ENCODE data around the gene SCARF1.

DNA sequence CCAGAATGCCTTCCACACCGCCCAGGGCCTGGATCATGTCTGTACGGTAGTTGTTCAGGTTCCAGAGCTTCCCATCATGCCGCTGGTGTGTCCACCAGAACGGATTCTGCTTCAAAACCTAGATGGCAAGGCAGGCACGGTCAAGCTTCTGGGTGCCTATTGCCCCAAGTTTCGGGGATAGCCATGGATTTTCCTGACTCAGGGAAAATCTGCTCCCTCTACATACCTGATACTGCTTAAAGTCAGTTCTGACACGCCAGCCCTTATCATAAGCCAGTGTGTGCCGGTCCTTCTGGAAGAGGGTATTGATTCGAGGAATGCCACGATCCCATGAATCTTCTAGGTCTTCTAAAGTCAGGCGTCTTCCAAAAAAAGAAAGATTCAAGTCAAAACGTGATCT, 15.5 kb upstream of the SCARF1 start:
- TF ChIP-seq EZH2phosphoT487 (IDR thresholded peaks at IDR 0.05; ENCODE audit: insufficient read depth, low read depth) (no peak), EZH2 (IDR thresholded peaks at IDR 0.05; ENCODE audit: insufficient read depth, poor library complexity, severe bottlenecking) (no peak)

Measured in GM23248 (cell line).